Mesothelial cell of epicardium (in vitro differentiated cells): ENCODE data around the gene ASCC3. TPM values are rescaled to one million over a fixed set of nuclear protein-coding genes. Genes with fewer than 3 reads are reported as not detected.

Source experiments
- DNase-seq, 2 experiments: peaks; one replicate each; pipeline ENCODE4 v3.0.0; 2021; ENCODE audit warnings: low spot score in 2 of 2; ENCODE audit not compliant: unreplicated experiment in 2 of 2
- H3K27ac Mint-ChIP-seq: 2 replicates; pipeline ENCODE4 v1.8.0; 2021; ENCODE audit warnings: mixed read lengths
- H3K27me3 Mint-ChIP-seq: 2 replicates; pipeline ENCODE4 v1.8.0; 2021; ENCODE audit warnings: low read depth, mixed read lengths
- H3K36me3 Mint-ChIP-seq: 2 replicates; pipeline ENCODE4 v1.8.0; 2021; ENCODE audit warnings: mixed read lengths
- H3K4me1 Mint-ChIP-seq: 2 replicates; pipeline ENCODE4 v1.8.0; 2021; ENCODE audit warnings: mixed read lengths
- H3K4me3 Mint-ChIP-seq: 2 replicates; pipeline ENCODE4 v1.8.0; 2021; ENCODE audit warnings: mild to moderate bottlenecking, moderate library complexity, mixed read lengths
- H3K9me3 Mint-ChIP-seq: 2 replicates; pipeline ENCODE4 v1.8.0; 2021; ENCODE audit warnings: mixed read lengths
- total RNA-seq: library from RNA; stranded (reverse); gene quantifications from 3 replicates; pipeline ENCODE4 v1.2.1, GENCODE V29; 2021
- TF ChIP-seq, protein P1 (sequence below): fragments of 200-600 bp; sonication (generic); IDR thresholded peaks from one replicate; pipeline ENCODE4 v1.5.0; 2021; ENCODE audit warnings: antibody characterized with exemption; ENCODE audit not compliant: unreplicated experiment

ASCC3 gene
- total RNA-seq, 1 donor from 2014 or later, result 47.7 TPM

DNA sequence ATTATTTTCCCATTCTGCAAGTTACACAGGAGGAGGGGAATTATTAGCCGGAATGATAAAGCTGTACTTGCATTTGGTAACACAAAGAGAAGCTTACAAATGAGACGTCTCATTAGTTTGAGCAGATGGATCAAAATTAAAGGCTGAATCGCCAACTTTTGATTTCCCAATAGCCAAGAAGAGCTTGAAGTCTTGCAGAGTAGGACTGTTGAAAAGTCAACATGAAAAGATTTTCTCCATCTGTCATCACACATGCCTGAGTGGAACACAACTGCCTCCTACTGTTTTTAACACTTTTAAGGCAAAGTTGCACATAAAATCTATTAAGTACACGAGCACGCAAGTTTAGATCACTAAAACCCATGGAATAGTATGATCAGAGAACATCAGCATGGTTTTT is 176.2 kb downstream of the ASCC3 start:
- Mint-ChIP-seq H3K4me1 (no peaks in the 10 kb centered on the region), H3K9me3 (peaks cover 15% of the 10 kb centered on the region), H3K36me3 (peaks cover 20% of the 10 kb centered on the region), H3K27ac (no peak overlapping the region), H3K27me3 (no peaks in the 10 kb centered on the region), H3K4me3 (no peak overlapping the region)
- DNase-seq, result no peak
- TF ChIP-seq, protein P1, sequence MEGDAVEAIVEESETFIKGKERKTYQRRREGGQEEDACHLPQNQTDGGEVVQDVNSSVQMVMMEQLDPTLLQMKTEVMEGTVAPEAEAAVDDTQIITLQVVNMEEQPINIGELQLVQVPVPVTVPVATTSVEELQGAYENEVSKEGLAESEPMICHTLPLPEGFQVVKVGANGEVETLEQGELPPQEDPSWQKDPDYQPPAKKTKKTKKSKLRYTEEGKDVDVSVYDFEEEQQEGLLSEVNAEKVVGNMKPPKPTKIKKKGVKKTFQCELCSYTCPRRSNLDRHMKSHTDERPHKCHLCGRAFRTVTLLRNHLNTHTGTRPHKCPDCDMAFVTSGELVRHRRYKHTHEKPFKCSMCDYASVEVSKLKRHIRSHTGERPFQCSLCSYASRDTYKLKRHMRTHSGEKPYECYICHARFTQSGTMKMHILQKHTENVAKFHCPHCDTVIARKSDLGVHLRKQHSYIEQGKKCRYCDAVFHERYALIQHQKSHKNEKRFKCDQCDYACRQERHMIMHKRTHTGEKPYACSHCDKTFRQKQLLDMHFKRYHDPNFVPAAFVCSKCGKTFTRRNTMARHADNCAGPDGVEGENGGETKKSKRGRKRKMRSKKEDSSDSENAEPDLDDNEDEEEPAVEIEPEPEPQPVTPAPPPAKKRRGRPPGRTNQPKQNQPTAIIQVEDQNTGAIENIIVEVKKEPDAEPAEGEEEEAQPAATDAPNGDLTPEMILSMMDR, result no peak

DNA sequence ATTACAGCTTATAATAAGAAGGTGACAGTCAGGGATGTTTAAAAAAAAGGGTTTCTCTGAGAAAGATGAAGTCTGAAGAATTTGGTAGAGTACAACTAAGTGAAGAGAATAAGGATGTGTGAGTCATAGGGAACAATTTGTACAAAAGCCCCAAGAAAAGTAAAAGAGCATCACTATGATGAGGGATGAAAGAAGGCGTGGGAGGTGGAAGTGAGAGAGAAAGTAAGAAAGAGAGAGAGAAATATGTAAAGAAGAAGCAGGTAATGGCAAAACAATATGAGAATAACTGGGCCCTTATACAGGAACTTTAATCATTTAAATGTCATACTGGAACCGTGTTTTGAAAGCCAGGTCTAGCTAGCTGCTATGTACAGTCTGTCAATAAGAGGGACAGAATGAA is 179.4 kb downstream of the ASCC3 start:
- no peak overlapping the region for H3K4me3 Mint-ChIP-seq
- no peak for DNase-seq
- H3K9me3 Mint-ChIP-seq, result peaks cover 23% of the 10 kb centered on the region
- H3K27ac Mint-ChIP-seq, result no peak overlapping the region
- H3K36me3 Mint-ChIP-seq, result peaks cover 30% of the 10 kb centered on the region
- H3K4me1 Mint-ChIP-seq, result no peaks in the 10 kb centered on the region
- no peaks in the 10 kb centered on the region for H3K27me3 Mint-ChIP-seq
- TF ChIP-seq, protein P1, result no peak

- Mint-ChIP-seq H3K27me3 (no peaks in the 10 kb centered on the region), H3K4me1 (no peaks in the 10 kb centered on the region), H3K9me3 (peaks cover 23% of the 10 kb centered on the region), H3K36me3 (peaks cover 30% of the 10 kb centered on the region), H3K27ac (no peak overlapping the region), H3K4me3 (no peak overlapping the region)
- DNase-seq, result no peak
- TF ChIP-seq, protein P1, result no peak
These were observed 181.1 kb downstream of the ASCC3 start for GRCh38 chr6:100700009-100700408.

DNA sequence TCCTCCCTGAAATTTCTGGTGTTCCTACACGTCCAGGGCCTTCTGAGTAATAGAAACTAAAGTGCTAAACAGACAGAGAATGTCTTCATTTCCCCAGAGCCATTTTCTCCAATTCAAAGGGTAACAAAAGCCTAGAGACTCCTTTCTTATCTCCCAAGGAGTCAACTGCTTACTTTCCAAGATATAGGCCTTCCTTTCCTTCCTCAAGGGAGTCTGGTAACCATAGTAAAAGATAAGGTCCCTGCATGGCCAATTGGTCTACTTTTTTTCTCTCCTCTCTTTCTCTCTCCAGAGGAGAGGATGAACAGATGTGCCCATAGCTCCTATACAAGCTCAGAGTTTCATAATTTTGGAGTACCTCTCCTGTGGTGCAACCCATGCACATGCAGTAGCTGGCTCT is 185.7 kb downstream of the ASCC3 start:
- Mint-ChIP-seq H3K27me3 (no peaks in the 10 kb centered on the region), H3K9me3 (peaks cover 8% of the 10 kb centered on the region), H3K27ac (no peak overlapping the region), H3K36me3 (peaks cover 11% of the 10 kb centered on the region), H3K4me3 (no peak overlapping the region), H3K4me1 (no peaks in the 10 kb centered on the region)
- no peak for DNase-seq
- TF ChIP-seq, protein P1, result no peak

- H3K4me1 Mint-ChIP-seq, result no peaks in the 10 kb centered on the region
- H3K4me3 Mint-ChIP-seq, result no peak overlapping the region
- TF ChIP-seq, protein P1, result no peak
- no peaks in the 10 kb centered on the region for H3K27me3 Mint-ChIP-seq
- H3K36me3 Mint-ChIP-seq, result no peaks in the 10 kb centered on the region
- no peak overlapping the region for H3K27ac Mint-ChIP-seq
- H3K9me3 Mint-ChIP-seq, result no peaks in the 10 kb centered on the region
- no peak for DNase-seq
These were observed 187.7 kb downstream of the ASCC3 start for GRCh38 chr6:100693249-100693927.
